Bronchial epithelial cell (primary cell): Measurements from ENCODE around the gene PCCA. TPM values are rescaled to one million over a fixed set of nuclear protein-coding genes. Genes with fewer than 3 reads are reported as not detected.
"Not testable (repeated sequence)": the region's sequence is repeated elsewhere in the genome, so short reads cannot be mapped to it uniquely, and the experiment has no call there.

Experiments
- DNase-seq: peaks from one replicate; pipeline ENCODE4 v3.0.0-alpha.2; 2010; ENCODE audit warnings: low read depth
- FAIRE-seq: peaks from 2 replicates; lab custom pipeline; 2011; peaks lifted over from hg19 to GRCh38; lab: Jason Lieb, UNC
- H3K27me3 ChIP-seq: 2 replicates; pipeline ENCODE4 v1.5.1; 2011; ENCODE audit warnings: low read length; ENCODE audit not compliant: control insufficient read depth, insufficient read depth
- H3K36me3 ChIP-seq: 2 replicates; pipeline ENCODE4 v1.5.1; 2011; ENCODE audit warnings: low read length; ENCODE audit not compliant: control insufficient read depth, insufficient read depth
- H3K4me3 ChIP-seq: 2 replicates; pipeline ENCODE4 v1.5.1; 2011; ENCODE audit warnings: mild to moderate bottlenecking, low read depth, low read length, control low read depth
- CTCF ChIP-seq: IDR thresholded peaks from 2 replicates; pipeline ENCODE4 v1.5.1; 2011; ENCODE audit warnings: mild to moderate bottlenecking, moderate library complexity, low read length, control low read depth, inconsistent platforms; ENCODE audit not compliant: insufficient read depth, severe bottlenecking
- total RNA-seq: library from RNA; depleted of rRNA; stranded (reverse); fragments of >200 nt; gene quantifications from 2 replicates; pipeline ENCODE4 v1.2.1, GENCODE V29; 2014

The PCCA gene
- total RNA-seq, 1 donor from 2014 or later, result 27.1 TPM

- FAIRE-seq, result no peak
- no peaks in the 10 kb centered on the region for H3K36me3 ChIP-seq
- H3K27me3 ChIP-seq, result no peaks in the 10 kb centered on the region
- no peak overlapping the region for H3K4me3 ChIP-seq
- TF ChIP-seq CTCF, result no peak
- no peak for DNase-seq
These were observed 216.5 kb downstream of the PCCA start for GRCh38 chr13:100305398-100305797.

- Histone ChIP-seq H3K27me3 (no peaks in the 10 kb centered on the region), H3K4me3 (no peak overlapping the region), H3K36me3 (no peaks in the 10 kb centered on the region)
- FAIRE-seq (no peak), DNase-seq (no peak)
- no peak for TF ChIP-seq CTCF
These were observed 217.1 kb downstream of the PCCA start for GRCh38 chr13:100306030-100306429.

- FAIRE-seq, result no peak
- no peak overlapping the region for H3K4me3 ChIP-seq
- H3K27me3 ChIP-seq, result no peaks in the 10 kb centered on the region
- H3K36me3 ChIP-seq, result no peaks in the 10 kb centered on the region
- DNase-seq, result no peak
- TF ChIP-seq CTCF, result no peak
These were observed 217.6 kb downstream of the PCCA start for GRCh38 chr13:100306434-100306999.

- DNase-seq (peak; percentile 71), FAIRE-seq (no peak)
These were observed 225.4 kb downstream of the PCCA start for GRCh38 chr13:100314132-100314910.

GRCh38 chr13:100315522-100315921 lies 226.6 kb downstream of the PCCA start:
- H3K27me3 ChIP-seq, result no peaks in the 10 kb centered on the region
- H3K4me3 ChIP-seq, result no peak overlapping the region
- FAIRE-seq (no peak), DNase-seq (no peak)
- TF ChIP-seq CTCF, result no peak
- H3K36me3 ChIP-seq, result no peaks in the 10 kb centered on the region

More at GRCh38 chr13:100314132-100314910, 225.4 kb downstream of the PCCA start:
- Histone ChIP-seq H3K36me3 (no peaks in the 10 kb centered on the region), H3K4me3 (no peak overlapping the region), H3K27me3 (no peaks in the 10 kb centered on the region)
- TF ChIP-seq CTCF, result no peak

- H3K36me3 ChIP-seq, FAIRE-seq, H3K4me3 ChIP-seq, DNase-seq, H3K27me3 ChIP-seq: not testable (repeated sequence)
These were observed 229.6 kb downstream of the PCCA start for GRCh38 chr13:100318473-100318872.
